ENCODE results near the gene ANKFN1.

ANKFN1 gene

DNA sequence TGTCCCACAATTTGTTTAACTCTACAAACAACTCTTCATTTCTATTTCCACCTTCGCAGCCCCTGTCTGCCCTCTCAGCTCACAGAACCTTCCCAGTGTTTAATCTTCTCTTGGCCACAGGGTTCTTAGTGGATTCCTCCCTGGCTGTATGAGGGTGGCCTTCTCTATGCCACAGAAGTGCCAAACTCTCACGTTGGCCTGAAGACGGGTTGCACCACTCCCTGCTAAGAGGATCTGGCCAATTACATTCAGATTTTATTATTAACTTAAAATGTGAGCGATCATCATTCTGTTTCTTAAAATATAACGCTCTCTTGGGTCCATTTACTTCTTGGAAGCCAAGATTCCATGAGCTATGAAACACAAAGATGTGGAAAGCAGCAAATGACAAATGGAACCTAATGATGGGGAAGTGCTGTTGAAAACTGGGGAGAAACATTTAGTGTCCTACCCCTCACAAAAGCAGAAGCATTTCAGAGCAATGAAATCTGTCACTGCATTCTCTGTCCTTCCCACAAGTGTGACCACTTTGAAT lies 348.9 kb downstream of the ANKFN1 start:
- DNase-seq (ENCODE audit: low read depth), result no peak

GRCh38 chr17:56505154-56505756 lies 352.0 kb downstream of the ANKFN1 start:
- no peak for DNase-seq (ENCODE audit: low read depth)

DNA sequence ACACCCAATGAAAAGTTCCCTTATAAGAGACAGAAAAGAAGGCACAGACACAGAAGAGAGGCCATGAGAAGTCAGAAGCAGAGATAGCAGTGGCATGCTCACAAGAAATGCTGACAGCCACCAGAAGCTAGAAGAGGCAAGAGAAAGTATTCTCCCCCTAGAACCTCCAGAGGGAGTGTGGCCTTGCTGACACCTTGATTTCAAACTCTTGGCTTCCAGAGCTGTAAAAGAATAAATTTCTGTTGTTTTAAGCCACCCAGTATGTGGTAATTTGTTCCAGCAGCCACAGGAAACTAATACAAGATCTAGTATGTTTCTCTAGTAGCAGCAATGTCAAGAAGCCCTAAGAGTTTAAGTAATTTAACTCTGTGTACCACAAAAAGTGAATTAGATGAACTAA lies 353.1 kb downstream of the ANKFN1 start:
- no peak for DNase-seq (ENCODE audit: low read depth)

- DNase-seq (ENCODE audit: low read depth), result no peak
These were observed 357.5 kb downstream of the ANKFN1 start for GRCh38 chr17:56510554-56511342.

DNA sequence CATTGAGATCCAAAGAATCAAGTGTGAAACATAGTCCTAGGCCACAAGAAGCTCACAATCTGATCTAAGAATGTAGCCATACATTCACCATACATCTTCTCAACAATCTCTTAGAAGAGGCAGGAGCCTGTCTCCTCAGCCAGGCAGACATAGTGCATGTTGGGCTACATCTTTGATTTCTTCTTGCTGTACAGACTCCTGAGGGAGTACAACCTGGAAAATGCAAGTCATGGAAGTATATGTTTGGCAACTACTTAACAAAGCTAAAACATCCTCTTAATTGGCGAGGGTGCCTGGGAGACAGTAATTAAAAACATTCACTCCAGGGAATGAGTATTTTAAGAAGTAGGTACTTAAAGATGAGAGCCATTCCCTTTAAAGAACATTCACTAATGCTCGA lies 361.0 kb downstream of the ANKFN1 start:
- DNase-seq (ENCODE audit: low read depth), result no peak

- no peak for DNase-seq (ENCODE audit: low read depth)
These were observed 361.6 kb downstream of the ANKFN1 start for GRCh38 chr17:56514899-56515298.

GRCh38 chr17:56521414-56522141 lies 368.3 kb downstream of the ANKFN1 start:
- no peak for DNase-seq (ENCODE audit: low read depth)

GRCh38 chr17:56523042-56523441 lies 369.8 kb downstream of the ANKFN1 start:
- no peak for DNase-seq (ENCODE audit: low read depth)

GRCh38 chr17:56528696-56529095 lies 375.4 kb downstream of the ANKFN1 start:
- DNase-seq (ENCODE audit: low read depth), result no peak

DNA sequence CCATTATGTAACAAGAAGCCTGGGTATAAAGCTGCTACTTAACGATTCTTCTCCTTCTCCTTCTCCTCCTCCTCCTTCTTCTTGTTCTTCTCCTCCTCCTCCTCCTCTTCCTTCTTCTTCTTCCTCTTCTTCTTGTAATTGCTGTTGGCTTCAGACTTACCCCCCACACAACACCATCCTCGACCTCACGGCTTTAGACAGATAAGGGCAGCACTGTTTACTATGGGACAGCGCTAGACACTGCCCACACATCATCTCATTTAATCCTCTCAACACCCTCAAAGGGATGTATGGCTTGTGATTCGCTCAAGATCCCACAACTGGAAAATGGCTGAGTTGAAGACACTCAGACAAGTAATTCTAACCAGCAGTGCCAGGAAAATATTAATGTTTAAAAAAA lies 379.7 kb downstream of the ANKFN1 start:
- no peak for DNase-seq (ENCODE audit: low read depth)

- no peak for DNase-seq (ENCODE audit: low read depth)
These were observed 383.5 kb downstream of the ANKFN1 start for GRCh38 chr17:56536766-56537165.

DNA sequence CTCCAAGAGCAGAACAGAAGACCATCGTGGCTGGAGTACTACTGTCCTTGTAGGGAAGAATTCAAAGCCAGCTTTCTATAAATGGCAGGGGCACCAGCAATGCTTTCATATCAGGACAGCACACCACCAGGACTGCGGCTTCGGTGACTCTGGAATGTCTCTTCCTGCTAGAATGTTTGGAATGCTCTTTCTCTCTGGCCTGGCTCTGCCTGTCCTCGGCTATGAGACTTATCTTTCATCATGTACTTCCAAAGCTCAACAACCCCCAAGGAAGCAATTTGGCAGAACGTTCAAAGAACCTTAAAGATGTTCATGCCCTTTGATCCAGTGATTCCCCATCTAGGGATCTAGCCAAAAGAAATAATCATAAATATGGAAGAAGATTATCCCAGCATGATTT lies 387.6 kb downstream of the ANKFN1 start:
- DNase-seq (ENCODE audit: low read depth), result no peak

GRCh38 chr17:56543280-56543679 lies 390.0 kb downstream of the ANKFN1 start:
- no peak for DNase-seq (ENCODE audit: low read depth)

GRCh38 chr17:56545106-56545505 lies 391.8 kb downstream of the ANKFN1 start:
- no peak for DNase-seq (ENCODE audit: low read depth)

- no peak for DNase-seq (ENCODE audit: low read depth)
These were observed 392.7 kb downstream of the ANKFN1 start for GRCh38 chr17:56545930-56546329.

GRCh38 chr17:56548661-56549060 lies 395.4 kb downstream of the ANKFN1 start:
- no peak for DNase-seq (ENCODE audit: low read depth)

DNA sequence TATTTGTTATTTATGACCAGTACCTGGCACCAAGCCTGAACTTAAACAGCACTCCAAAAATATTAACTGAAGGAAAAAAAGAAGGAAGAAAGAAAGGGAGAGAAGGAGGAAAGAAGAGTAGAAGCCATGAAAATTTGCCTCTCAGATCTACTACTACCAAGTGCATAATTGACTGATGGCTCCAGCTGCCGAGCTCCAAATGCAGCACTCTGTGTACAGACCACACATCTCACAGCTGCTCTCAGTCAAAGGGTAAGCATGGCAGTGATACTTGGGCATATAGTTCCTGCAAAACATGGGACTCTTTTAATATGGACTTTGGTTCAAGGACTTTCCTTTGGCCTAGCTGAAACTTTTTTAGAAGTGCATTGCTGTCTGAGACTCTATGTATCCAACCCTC lies 396.2 kb downstream of the ANKFN1 start:
- DNase-seq (ENCODE audit: low read depth), result no peak

DNA sequence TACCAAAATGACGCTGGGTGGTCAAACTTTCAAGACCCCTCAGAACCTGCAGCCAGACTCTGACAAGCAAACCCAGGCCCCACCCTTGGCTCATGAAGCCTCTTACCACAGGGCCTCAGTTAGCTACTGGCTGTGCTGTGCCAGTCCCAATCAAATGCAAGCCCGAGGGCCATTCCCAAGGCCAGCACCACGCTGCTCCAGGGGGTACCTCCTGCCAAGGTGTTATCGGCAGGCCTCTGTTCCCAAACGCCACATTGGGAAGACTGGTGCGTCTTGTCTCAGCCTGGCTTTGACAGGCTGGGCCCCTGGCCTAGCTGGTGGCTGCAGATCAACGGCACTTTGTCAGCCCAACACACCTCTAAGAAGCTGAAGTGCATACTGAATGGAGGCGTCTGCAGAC lies 404.4 kb downstream of the ANKFN1 start:
- no peak for DNase-seq (ENCODE audit: low read depth)

DNA sequence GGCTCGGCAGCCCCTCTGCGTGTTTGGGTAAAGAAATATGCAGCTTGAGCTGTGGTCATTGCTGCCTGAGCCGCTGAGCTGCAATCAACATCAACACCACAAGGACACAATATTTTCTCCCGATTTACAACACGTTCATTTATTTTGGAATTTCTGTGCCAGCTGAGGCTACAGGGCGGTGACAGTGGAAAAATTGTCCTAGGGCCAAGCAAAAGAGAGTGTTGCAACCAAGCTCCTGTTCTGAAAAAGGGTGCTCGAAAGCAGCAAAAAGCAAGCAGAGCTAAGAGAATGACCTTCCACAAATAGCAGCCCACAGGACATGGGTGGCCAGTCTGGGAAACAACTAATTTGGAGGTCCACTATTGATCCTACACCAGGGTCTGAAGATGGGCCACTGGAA lies 404.8 kb downstream of the ANKFN1 start:
- DNase-seq (ENCODE audit: low read depth), result no peak

Measured in stromal cell of bone marrow (primary cell).